Glutamatergic neuron (in vitro differentiated cells): Measurements from ENCODE around the gene EPM2AIP1. TPM values are rescaled to one million over a fixed set of nuclear protein-coding genes. Genes with fewer than 3 reads are reported as not detected.

Experiments
- DNase-seq: peaks from one replicate; pipeline ENCODE4 v3.0.0; 2022
- H3K27ac Mint-ChIP-seq: one replicate; pipeline ENCODE4 v1.8.0; 2020; ENCODE audit warnings: mild to moderate bottlenecking, mixed read lengths, inconsistent platforms; ENCODE audit not compliant: unreplicated experiment
- H3K27me3 Mint-ChIP-seq: one replicate; pipeline ENCODE4 v1.8.0; 2020; ENCODE audit warnings: mild to moderate bottlenecking, moderate library complexity, mixed read lengths, inconsistent platforms; ENCODE audit not compliant: unreplicated experiment
- H3K36me3 Mint-ChIP-seq: one replicate; pipeline ENCODE4 v1.8.0; 2020; ENCODE audit warnings: mild to moderate bottlenecking, mixed read lengths, inconsistent platforms; ENCODE audit not compliant: unreplicated experiment
- H3K4me1 Mint-ChIP-seq: one replicate; pipeline ENCODE4 v1.8.0; 2020; ENCODE audit warnings: mild to moderate bottlenecking, low read depth, mixed read lengths, inconsistent platforms; ENCODE audit not compliant: unreplicated experiment
- H3K4me3 Mint-ChIP-seq: one replicate; pipeline ENCODE4 v1.8.0; 2020; ENCODE audit warnings: mild to moderate bottlenecking, mixed read lengths, inconsistent platforms; ENCODE audit not compliant: unreplicated experiment
- H3K9me3 Mint-ChIP-seq: one replicate; pipeline ENCODE4 v1.8.0; 2020; ENCODE audit warnings: mild to moderate bottlenecking, moderate library complexity, mixed read lengths, inconsistent platforms; ENCODE audit not compliant: unreplicated experiment
- CTCF ChIP-seq: fragments of 200-600 bp; sonication (generic); IDR thresholded peaks from one replicate; pipeline ENCODE4 v1.5.0; 2021; ENCODE audit not compliant: partially characterized antibody, unreplicated experiment
- total RNA-seq: library from RNA; stranded (reverse); fragmentation: NEBNext Ultra II Directional; extraction: Animal tissue kit (Norgen Biotek cat#: 25700); gene quantifications from one replicate; pipeline ENCODE4 v1.2.1, GENCODE V29; 2021; ENCODE audit not compliant: unreplicated experiment

EPM2AIP1 gene
- total RNA-seq, 1 donor from 2014 or later, result 17.2 TPM

GRCh38 chr3:36993326-36994283 is 674 bp upstream of the EPM2AIP1 start, which contains the start of gene MLH1:
MLH1 (plus strand) TSS chr3:36993518; CDS start chr3:36993548, 30 bp downstream.
- Mint-ChIP-seq H3K4me3 (no peak within 1 kb of the TSS), H3K27ac (no peak within 1 kb of the TSS), H3K4me1 (peaks cover 18% of the 10 kb centered on the region), H3K9me3 (peaks cover 2% of the 10 kb centered on the region), H3K27me3 (no peaks in the 10 kb centered on the region), H3K36me3 (no peaks in the 10 kb centered on the region)
- TF ChIP-seq CTCF, result no peak
- DNase-seq, result peak; percentile 96

GRCh38 chr3:36991923-36992805 is 767 bp downstream of the EPM2AIP1 start:
- DNase-seq, result no peak
- Mint-ChIP-seq H3K9me3 (peaks cover 2% of the 10 kb centered on the region), H3K4me1 (peaks cover 27% of the 10 kb centered on the region), H3K27ac (no peak overlapping the region), H3K4me3 (no peak overlapping the region), H3K27me3 (no peaks in the 10 kb centered on the region), H3K36me3 (no peaks in the 10 kb centered on the region)
- no peak for TF ChIP-seq CTCF

GRCh38 chr3:36991147-36991546 is 1.8 kb downstream of the EPM2AIP1 start:
- no peak for DNase-seq
- Mint-ChIP-seq H3K9me3 (peaks cover 2% of the 10 kb centered on the region), H3K27me3 (no peaks in the 10 kb centered on the region), H3K4me1 (peaks cover 27% of the 10 kb centered on the region), H3K27ac (no peak overlapping the region), H3K36me3 (no peaks in the 10 kb centered on the region), H3K4me3 (no peak overlapping the region)
- no peak for TF ChIP-seq CTCF

GRCh38 chr3:36989568-36989967 is 3.4 kb downstream of the EPM2AIP1 start:
- H3K4me3 Mint-ChIP-seq, result peak overlapping the region; percentile 63

More at GRCh38 chr3:36989568-36989967, 3.4 kb downstream of the EPM2AIP1 start:
- TF ChIP-seq CTCF, result no peak
- Mint-ChIP-seq H3K9me3 (peaks cover 2% of the 10 kb centered on the region), H3K4me1 (peaks cover 27% of the 10 kb centered on the region), H3K27ac (no peak overlapping the region), H3K27me3 (no peaks in the 10 kb centered on the region), H3K36me3 (no peaks in the 10 kb centered on the region)
- no peak for DNase-seq
